Gastrocnemius medialis (tissue), 4 donors: ENCODE measurements around the gene KHSRP. TPM values are rescaled to one million over a fixed set of nuclear protein-coding genes. Genes with fewer than 3 reads are reported as not detected.

Experiments used
- ATAC-seq, 2 donors: fragments of 150-250 bp; one replicate each; pipeline ENCODE4 v1.9.1; 2016
- DNase-seq, 2 donors: peaks; one replicate each; pipeline ENCODE4 v3.0.0-alpha.2; 2019
- H3K27ac ChIP-seq, 4 donors: fragments of 200-600 bp; sonication (generic); 1 replicate in 1 of 4; 2 replicates in 3 of 4; pipeline ENCODE4 v1.5.1; 2016 to 2018; ENCODE audit warnings: mild to moderate bottlenecking in 2 of 4, moderate library complexity in 1 of 4
- H3K27me3 ChIP-seq, 3 donors: fragments of 200-600 bp; sonication (generic) in 2 of 3; 1 replicate in 1 of 3; 2 replicates in 2 of 3; pipeline versions ENCODE4 v1.5.1 to v1.6.0; 2016 to 2019; ENCODE audit warnings: mild to moderate bottlenecking in 1 of 3, moderate library complexity in 1 of 3
- H3K36me3 ChIP-seq, 2 donors: fragments of 200-600 bp; sonication (generic) in 1 of 2; one replicate each; pipeline ENCODE4 v1.5.1; 2017 to 2018
- H3K4me1 ChIP-seq, 2 donors: fragments of 200-600 bp; sonication (generic) in 1 of 2; one replicate each; pipeline ENCODE4 v1.5.1; 2016 to 2017; ENCODE audit warnings: mild to moderate bottlenecking in 2 of 2
- H3K4me3 ChIP-seq, 4 donors: fragments of 200-600 bp; sonication (generic) in 3 of 4; 1 replicate in 1 of 4; 2 replicates in 3 of 4; pipeline ENCODE4 v1.5.1; 2016 to 2019; ENCODE audit warnings: mild to moderate bottlenecking in 2 of 4
- H3K9me3 ChIP-seq, 3 donors: fragments of 200-600 bp; sonication (generic) in 2 of 3; 1 replicate in 1 of 3; 2 replicates in 2 of 3; pipeline ENCODE4 v1.5.1; 2016 to 2019
- POLR2A ChIP-seq, 2 donors: fragments of 450-650 bp; IDR thresholded peaks; one replicate each; pipeline ENCODE4 v1.6.1; 2017; ENCODE audit warnings: antibody characterized with exemption in 2 of 2, mild to moderate bottlenecking in 2 of 2, moderate library complexity in 2 of 2
- in situ Hi-C, 4 donors: fragments of 200-750 bp; cut with MboI; loops; one replicate each; pipeline versions ENCODE4 v1.15.0 to v1.8.0; 2017; ENCODE audit warnings: low sequenced_read_pairs in 4 of 4
- intact Hi-C: fragments of 100-400 bp; cut with DNase I; formaldehyde crosslinking; loops from one replicate; pipeline ENCODE4 v1.15.1; 2023; ENCODE audit warnings: low total_unique reads
- total RNA-seq, 4 donors: library from RNA; depleted of rRNA; stranded (reverse); fragments of >200 nt; gene quantifications; one replicate each; pipeline versions ENCODE4 v1.1.0 to v1.2.3, GENCODE V29; 2016
- TF ChIP-seq, protein P1 (sequence below), 5 experiments: fragments of 450-650 bp in 3 of 5; fragments of 200-600 bp in 2 of 5; sonication (generic) in 2 of 5; IDR thresholded peaks in 4 of 5; conservative IDR thresholded peaks in 1 of 5; 1 replicate in 4 of 5; 2 replicates in 1 of 5; pipeline ENCODE4 v1.5.1; 2016 to 2019; ENCODE audit warnings: antibody characterized with exemption in 5 of 5, mild to moderate bottlenecking in 3 of 5, moderate library complexity in 3 of 5

Gene KHSRP
- total RNA-seq, 4 donors from 2014 or later, result 49.1 to 124 (median 85.6) TPM

DNA sequence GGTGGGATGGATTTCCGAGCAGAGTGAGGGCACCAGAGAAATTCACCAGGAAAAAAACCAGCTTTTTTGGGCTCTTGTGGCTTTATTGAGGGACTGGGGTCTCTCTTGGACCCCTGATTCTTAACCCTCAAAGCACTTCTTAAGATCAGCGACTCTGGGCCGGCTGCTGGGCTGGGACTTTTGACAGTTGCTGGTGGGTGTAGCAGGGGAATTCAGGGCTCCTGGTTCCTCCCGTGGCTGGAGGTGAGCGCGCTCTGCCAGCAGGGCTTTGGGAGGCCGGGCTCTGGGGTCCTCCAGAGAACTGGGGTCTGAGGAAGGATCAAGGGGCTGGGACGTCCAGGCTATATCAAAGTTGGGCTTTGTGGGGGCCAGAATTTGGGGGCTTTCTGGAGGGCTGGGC lies 42.8 kb upstream of the KHSRP start:
- Histone ChIP-seq H3K9me3 (no peaks in the 10 kb centered on the region), H3K4me1 (no peaks in the 10 kb centered on the region), H3K4me3 (no peak overlapping the region), H3K27ac (no peak overlapping the region), H3K36me3 (no peaks in the 10 kb centered on the region), H3K27me3 (peaks cover 22 to 27% (median 22%) of the 10 kb centered on the region in 3 donors)
- no peak for DNase-seq
- intact Hi-C loops (no loop called here), in situ Hi-C loops (no loop called here)
- no peak for TF ChIP-seq POLR2A (IDR thresholded peaks at IDR 0.05)
- TF ChIP-seq, protein P1, sequence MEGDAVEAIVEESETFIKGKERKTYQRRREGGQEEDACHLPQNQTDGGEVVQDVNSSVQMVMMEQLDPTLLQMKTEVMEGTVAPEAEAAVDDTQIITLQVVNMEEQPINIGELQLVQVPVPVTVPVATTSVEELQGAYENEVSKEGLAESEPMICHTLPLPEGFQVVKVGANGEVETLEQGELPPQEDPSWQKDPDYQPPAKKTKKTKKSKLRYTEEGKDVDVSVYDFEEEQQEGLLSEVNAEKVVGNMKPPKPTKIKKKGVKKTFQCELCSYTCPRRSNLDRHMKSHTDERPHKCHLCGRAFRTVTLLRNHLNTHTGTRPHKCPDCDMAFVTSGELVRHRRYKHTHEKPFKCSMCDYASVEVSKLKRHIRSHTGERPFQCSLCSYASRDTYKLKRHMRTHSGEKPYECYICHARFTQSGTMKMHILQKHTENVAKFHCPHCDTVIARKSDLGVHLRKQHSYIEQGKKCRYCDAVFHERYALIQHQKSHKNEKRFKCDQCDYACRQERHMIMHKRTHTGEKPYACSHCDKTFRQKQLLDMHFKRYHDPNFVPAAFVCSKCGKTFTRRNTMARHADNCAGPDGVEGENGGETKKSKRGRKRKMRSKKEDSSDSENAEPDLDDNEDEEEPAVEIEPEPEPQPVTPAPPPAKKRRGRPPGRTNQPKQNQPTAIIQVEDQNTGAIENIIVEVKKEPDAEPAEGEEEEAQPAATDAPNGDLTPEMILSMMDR (IDR thresholded peaks at IDR 0.05 in 4 of 5, conservative IDR thresholded peaks at IDR 0.05 in 1 of 5), result no peak
- ATAC-seq, result no peak

DNA sequence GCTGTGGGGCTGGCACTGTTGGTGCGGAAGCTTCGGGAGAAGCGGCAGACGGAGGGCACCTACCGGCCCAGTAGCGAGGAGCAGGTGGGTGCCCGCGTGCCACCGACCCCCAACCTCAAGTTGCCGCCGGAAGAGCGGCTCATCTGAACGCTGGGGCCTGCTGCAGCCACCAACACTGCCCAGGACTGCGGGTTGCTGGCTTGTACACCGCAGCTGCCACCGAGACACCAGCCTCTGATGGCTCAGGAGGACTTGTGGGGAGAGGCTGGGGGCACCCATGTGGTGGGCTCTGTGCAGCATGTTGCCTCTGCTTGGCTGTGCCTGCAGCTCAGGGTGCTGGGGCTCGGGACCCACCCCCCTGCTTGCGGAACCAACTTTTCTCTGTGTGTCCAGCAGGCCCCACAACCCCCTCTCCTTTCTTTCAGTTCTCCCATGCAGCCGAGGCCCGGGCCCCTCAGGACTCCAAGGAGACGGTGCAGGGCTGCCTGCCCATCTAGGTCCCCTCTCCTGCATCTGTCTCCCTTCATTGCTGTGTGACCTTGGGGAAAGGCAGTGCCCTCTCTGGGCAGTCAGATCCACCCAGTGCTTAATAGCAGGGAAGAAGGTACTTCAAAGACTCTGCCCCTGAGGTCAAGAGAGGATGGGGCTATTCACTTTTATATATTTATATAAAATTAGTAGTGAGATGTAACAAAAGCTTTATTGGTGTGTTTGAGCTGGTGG lies 42.1 kb upstream of the KHSRP start:
- ATAC-seq (no peak), DNase-seq (no peak)
- TF ChIP-seq, protein P1 (IDR thresholded peaks at IDR 0.05 in 4 of 5, conservative IDR thresholded peaks at IDR 0.05 in 1 of 5), result no peak
- no peak for TF ChIP-seq POLR2A (IDR thresholded peaks at IDR 0.05)
- intact Hi-C loops, result no loop called here
- Histone ChIP-seq H3K4me1 (no peaks in the 10 kb centered on the region), H3K27ac (no peak overlapping the region), H3K36me3 (no peaks in the 10 kb centered on the region), H3K4me3 (no peak overlapping the region), H3K27me3 (peaks cover 22 to 27% (median 23%) of the 10 kb centered on the region in 3 donors), H3K9me3 (no peaks in the 10 kb centered on the region)
- in situ Hi-C loops, result no loop called here

DNA sequence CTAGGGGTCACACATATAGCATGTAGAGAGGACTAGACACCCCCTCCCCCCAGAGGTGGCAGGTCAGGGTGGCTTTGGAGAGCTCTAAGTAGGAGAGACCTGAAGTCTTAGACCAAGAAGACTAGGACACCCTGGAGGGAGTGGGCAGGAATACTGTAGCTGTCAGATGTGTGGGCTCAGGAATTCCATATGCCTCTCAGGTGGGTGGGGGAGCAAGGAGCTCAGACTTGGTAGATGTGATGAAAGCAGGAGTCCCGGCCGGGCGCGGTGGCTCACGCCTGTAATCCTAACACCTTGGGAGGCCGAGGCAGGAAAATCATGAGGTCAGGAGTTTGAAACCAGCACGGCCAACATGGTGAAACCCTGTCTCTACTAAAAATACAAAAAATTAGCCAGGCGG lies 41.1 kb upstream of the KHSRP start:
- DNase-seq (no peak), ATAC-seq (no peak)
- intact Hi-C loops (no loop called here), in situ Hi-C loops (no loop called here)
- Histone ChIP-seq H3K36me3 (no peaks in the 10 kb centered on the region), H3K4me1 (peaks cover 0 to 4% of the 10 kb centered on the region in 2 donors), H3K9me3 (no peaks in the 10 kb centered on the region), H3K27me3 (peaks cover 22 to 27% (median 23%) of the 10 kb centered on the region in 3 donors), H3K27ac (no peak overlapping the region), H3K4me3 (no peak overlapping the region)
- no peak for TF ChIP-seq POLR2A (IDR thresholded peaks at IDR 0.05)
- TF ChIP-seq, protein P1 (IDR thresholded peaks at IDR 0.05 in 4 of 5, conservative IDR thresholded peaks at IDR 0.05 in 1 of 5), result no peak

GRCh38 chr19:6465006-6465405 lies 40.4 kb upstream of the KHSRP start:
- Histone ChIP-seq H3K9me3 (no peaks in the 10 kb centered on the region), H3K4me1 (peaks cover 0 to 4% of the 10 kb centered on the region in 2 donors), H3K27me3 (peaks cover 22 to 27% (median 23%) of the 10 kb centered on the region in 3 donors), H3K27ac (no peak overlapping the region), H3K4me3 (no peak overlapping the region), H3K36me3 (no peaks in the 10 kb centered on the region)
- intact Hi-C loops (no loop called here), in situ Hi-C loops (no loop called here)
- DNase-seq (no peak), ATAC-seq (no peak)
- TF ChIP-seq POLR2A (IDR thresholded peaks at IDR 0.05), result no peak
- TF ChIP-seq, protein P1 (IDR thresholded peaks at IDR 0.05 in 4 of 5, conservative IDR thresholded peaks at IDR 0.05 in 1 of 5), result no peak
